ENCODE results near the gene AGR2.

Gene AGR2

DNA sequence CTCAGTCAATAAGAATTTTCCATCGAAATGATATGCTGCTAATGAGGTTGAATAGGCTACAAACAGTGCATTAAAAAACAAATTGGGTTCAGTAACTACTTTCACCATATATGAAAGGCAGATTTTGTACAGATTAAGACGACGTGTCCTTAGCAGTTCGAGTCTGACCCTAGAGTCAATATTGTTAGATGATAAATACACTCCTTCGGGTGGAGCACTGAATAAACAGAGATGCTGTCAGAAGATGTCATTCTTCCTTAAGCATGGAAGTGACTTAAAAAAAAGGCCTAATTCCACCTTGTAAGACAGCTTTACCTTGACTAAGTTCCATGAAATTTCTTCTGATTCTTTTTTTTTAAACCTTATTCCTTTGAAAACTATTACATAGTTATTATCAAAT lies 5.8 kb upstream of the AGR2 start:
- no peak overlapping the region for H3K18ac ChIP-seq (ENCODE audit: low read length)
- no peak overlapping the region for H3K4ac ChIP-seq (ENCODE audit: low read length)
- WGBS, 2 donors (ENCODE audit: extremely low coverage in 2 of 2, insufficient read length in 2 of 2, insufficient replicate concordance in 1 of 2): no CpG with 5 or more reads among the region's 5 CpGs
- H3K9ac ChIP-seq (ENCODE audit: low read depth, low read length, poor library complexity): no peak overlapping the region
- H4K8ac ChIP-seq (ENCODE audit: low read depth, low read length): no peak overlapping the region
- no peak overlapping the region for H3K27ac ChIP-seq (replicated peaks; ENCODE audit: low read length)
- no peak overlapping the region for H2BK5ac ChIP-seq (ENCODE audit: low read length)
- no peak overlapping the region for H4K91ac ChIP-seq (ENCODE audit: low read depth, low read length, poor library complexity)
- no peaks in the 10 kb centered on the region for H3K27me3 ChIP-seq (ENCODE audit: control insufficient read depth in 3 of 3, insufficient read depth in 3 of 3, low read depth in 1 of 3, low read length in 3 of 3)
- H3K4me2 ChIP-seq (ENCODE audit: insufficient read depth, low read length, poor library complexity, severe bottlenecking): no peak overlapping the region
- H3K14ac ChIP-seq (ENCODE audit: low read length): no peak overlapping the region
- no peak overlapping the region for H3K4me3 ChIP-seq (ENCODE audit: low read length in 2 of 2)
- no peak overlapping the region for H2AFZ ChIP-seq (ENCODE audit: low read length)
- no peak overlapping the region for H2BK12ac ChIP-seq (ENCODE audit: low read length)
- no peak overlapping the region for H3K23ac ChIP-seq (ENCODE audit: low read depth, low read length, poor library complexity)
- H2BK15ac ChIP-seq (ENCODE audit: low read length): no peak overlapping the region
- DNase-seq (ENCODE audit: low spot score): no peak
- H3K9me3 ChIP-seq (replicated peaks in 1 of 2; ENCODE audit: control insufficient read depth in 2 of 2, insufficient read depth in 1 of 2, low read depth in 1 of 2, low read length in 2 of 2): no peaks in the 10 kb centered on the region
- no peak overlapping the region for H2AK5ac ChIP-seq (ENCODE audit: low read depth, low read length)
- no peaks in the 10 kb centered on the region for H3K36me3 ChIP-seq (replicated peaks in 1 of 2; ENCODE audit: control insufficient read depth in 2 of 2, insufficient read depth in 2 of 2, low read length in 2 of 2)
- no peaks in the 10 kb centered on the region for H3K4me1 ChIP-seq (ENCODE audit: control insufficient read depth in 2 of 2, insufficient read depth in 1 of 2, low read depth in 1 of 2, low read length in 2 of 2)
- no peaks in the 10 kb centered on the region for H3K79me1 ChIP-seq (ENCODE audit: low read depth, low read length)
- H2BK120ac ChIP-seq (ENCODE audit: low read depth, low read length): no peak overlapping the region

DNA sequence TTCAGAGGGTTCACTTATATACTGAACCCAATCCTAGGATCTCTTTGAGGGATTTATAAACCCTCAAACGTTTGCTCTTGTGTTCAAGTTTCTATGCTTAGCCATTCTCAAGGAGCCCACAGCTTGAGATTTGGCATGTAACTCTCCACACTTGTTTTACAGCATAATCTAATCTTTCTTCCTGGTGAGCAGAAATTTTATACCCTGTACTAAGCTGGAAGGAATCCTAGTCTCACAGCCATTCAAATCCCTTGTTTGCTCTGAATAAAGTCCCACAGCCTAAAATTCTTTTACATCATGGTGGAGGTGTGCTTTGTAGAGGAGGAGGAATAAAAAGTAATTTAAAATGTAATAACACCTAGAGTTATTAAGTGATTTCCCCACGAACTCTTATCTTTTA lies 5.3 kb upstream of the AGR2 start:
- Histone ChIP-seq H3K9ac (ENCODE audit: low read depth, low read length, poor library complexity) (no peak overlapping the region), H3K4me1 (ENCODE audit: control insufficient read depth in 2 of 2, insufficient read depth in 1 of 2, low read depth in 1 of 2, low read length in 2 of 2) (no peaks in the 10 kb centered on the region), H3K27ac (replicated peaks; ENCODE audit: low read length) (no peak overlapping the region), H2AK5ac (ENCODE audit: low read depth, low read length) (no peak overlapping the region), H3K23ac (ENCODE audit: low read depth, low read length, poor library complexity) (no peak overlapping the region), H4K8ac (ENCODE audit: low read depth, low read length) (no peak overlapping the region), H2AFZ (ENCODE audit: low read length) (no peak overlapping the region), H3K36me3 (replicated peaks in 1 of 2; ENCODE audit: control insufficient read depth in 2 of 2, insufficient read depth in 2 of 2, low read length in 2 of 2) (no peaks in the 10 kb centered on the region), H3K4me3 (ENCODE audit: low read length in 2 of 2) (no peak overlapping the region), H2BK5ac (ENCODE audit: low read length) (no peak overlapping the region), H3K79me1 (ENCODE audit: low read depth, low read length) (no peaks in the 10 kb centered on the region), H3K4me2 (ENCODE audit: insufficient read depth, low read length, poor library complexity, severe bottlenecking) (no peak overlapping the region), H4K91ac (ENCODE audit: low read depth, low read length, poor library complexity) (no peak overlapping the region), H3K18ac (ENCODE audit: low read length) (no peak overlapping the region), H2BK12ac (ENCODE audit: low read length) (no peak overlapping the region), H3K14ac (ENCODE audit: low read length) (no peak overlapping the region), H3K27me3 (ENCODE audit: control insufficient read depth in 3 of 3, insufficient read depth in 3 of 3, low read depth in 1 of 3, low read length in 3 of 3) (no peaks in the 10 kb centered on the region), H3K4ac (ENCODE audit: low read length) (no peak overlapping the region), H2BK15ac (ENCODE audit: low read length) (no peak overlapping the region), H3K9me3 (replicated peaks in 1 of 2; ENCODE audit: control insufficient read depth in 2 of 2, insufficient read depth in 1 of 2, low read depth in 1 of 2, low read length in 2 of 2) (no peaks in the 10 kb centered on the region), H2BK120ac (ENCODE audit: low read depth, low read length) (no peak overlapping the region)
- DNase-seq (ENCODE audit: low spot score): no peak
- no CpG with 5 or more reads among the region's 2 CpGs for WGBS, 2 donors (ENCODE audit: extremely low coverage in 2 of 2, insufficient read length in 2 of 2, insufficient replicate concordance in 1 of 2)

DNA sequence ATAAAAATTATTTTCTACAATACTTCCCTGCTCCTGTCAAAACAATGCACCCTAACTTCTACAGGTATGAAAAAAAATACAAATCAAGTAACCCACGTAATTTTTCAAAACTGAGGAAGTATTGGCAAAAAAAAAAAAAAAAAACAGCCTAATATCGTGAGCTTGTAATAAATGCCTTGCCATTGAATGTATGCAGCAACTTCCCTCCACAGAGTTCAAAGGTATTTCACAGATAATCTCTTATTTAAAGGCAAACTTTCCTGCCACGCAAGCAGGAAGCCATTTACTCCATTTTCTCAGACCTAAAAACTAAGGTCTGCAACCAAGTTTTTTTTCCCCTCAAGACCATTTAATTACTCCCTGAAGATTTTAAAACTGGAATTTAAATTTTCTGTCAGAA lies 642 bp upstream of the AGR2 start:
- H3K27ac ChIP-seq (replicated peaks; ENCODE audit: low read length): no peak overlapping the region

DNA sequence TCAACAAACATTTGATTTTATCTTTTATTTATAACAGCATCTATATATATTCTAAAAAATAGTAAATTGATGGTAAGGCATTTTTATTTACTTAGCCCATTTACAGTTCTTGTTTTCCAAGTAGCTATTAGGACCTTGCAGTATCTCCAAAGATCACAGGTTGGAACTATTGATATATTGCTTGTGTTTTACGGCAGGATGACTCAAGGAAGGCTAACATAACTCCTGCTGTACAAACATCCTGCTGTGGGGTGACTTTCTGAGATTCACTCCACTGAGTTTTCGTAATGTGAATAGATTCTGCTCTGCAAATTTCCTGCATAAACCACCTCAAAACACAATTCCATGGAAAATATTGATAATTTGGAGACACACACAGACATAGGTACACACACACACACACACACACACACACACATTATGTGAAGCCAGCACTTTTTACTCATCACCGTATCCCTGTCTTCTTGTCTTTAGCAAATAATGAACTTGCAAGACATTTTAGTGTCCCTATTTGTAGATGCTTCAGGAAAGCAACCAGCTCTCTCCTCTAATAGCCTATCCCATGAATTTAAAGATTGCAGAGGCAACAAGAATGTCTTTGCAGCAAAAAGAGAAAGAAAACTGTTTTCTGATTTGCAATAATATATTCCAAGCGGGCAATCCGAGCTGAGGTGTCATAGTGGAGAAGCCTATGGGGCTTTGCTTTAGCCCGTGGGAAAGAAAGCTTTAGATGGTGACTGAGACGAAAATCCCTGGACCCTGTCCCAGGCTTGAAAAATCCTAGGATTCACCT lies 722 bp downstream of the AGR2 start:
- no peaks in the 10 kb centered on the region for H3K27me3 ChIP-seq (ENCODE audit: control insufficient read depth in 3 of 3, insufficient read depth in 3 of 3, low read depth in 1 of 3, low read length in 3 of 3)
- no peak for DNase-seq (ENCODE audit: low spot score)
- no peak overlapping the region for H2BK12ac ChIP-seq (ENCODE audit: low read length)
- H3K23ac ChIP-seq (ENCODE audit: low read depth, low read length, poor library complexity): no peak overlapping the region
- H3K79me1 ChIP-seq (ENCODE audit: low read depth, low read length): no peaks in the 10 kb centered on the region
- no peak overlapping the region for H3K4me3 ChIP-seq (ENCODE audit: low read length in 2 of 2)
- no peak overlapping the region for H3K4me2 ChIP-seq (ENCODE audit: insufficient read depth, low read length, poor library complexity, severe bottlenecking)
- no peak overlapping the region for H3K9ac ChIP-seq (ENCODE audit: low read depth, low read length, poor library complexity)
- no peak overlapping the region for H2AK5ac ChIP-seq (ENCODE audit: low read depth, low read length)
- no peak overlapping the region for H4K8ac ChIP-seq (ENCODE audit: low read depth, low read length)
- no peak overlapping the region for H3K27ac ChIP-seq (replicated peaks; ENCODE audit: low read length)
- no peak overlapping the region for H4K91ac ChIP-seq (ENCODE audit: low read depth, low read length, poor library complexity)
- no peak overlapping the region for H2BK15ac ChIP-seq (ENCODE audit: low read length)
- H3K4me1 ChIP-seq (ENCODE audit: control insufficient read depth in 2 of 2, insufficient read depth in 1 of 2, low read depth in 1 of 2, low read length in 2 of 2): no peaks in the 10 kb centered on the region
- no peak overlapping the region for H3K18ac ChIP-seq (ENCODE audit: low read length)
- peak overlapping the region; percentile 28 for H2AFZ ChIP-seq (ENCODE audit: low read length)
- no peak overlapping the region for H2BK120ac ChIP-seq (ENCODE audit: low read depth, low read length)
- no peaks in the 10 kb centered on the region for H3K36me3 ChIP-seq (replicated peaks in 1 of 2; ENCODE audit: control insufficient read depth in 2 of 2, insufficient read depth in 2 of 2, low read length in 2 of 2)
- H3K14ac ChIP-seq (ENCODE audit: low read length): no peak overlapping the region
- no peaks in the 10 kb centered on the region for H3K9me3 ChIP-seq (replicated peaks in 1 of 2; ENCODE audit: control insufficient read depth in 2 of 2, insufficient read depth in 1 of 2, low read depth in 1 of 2, low read length in 2 of 2)
- no CpG with 5 or more reads among the region's 7 CpGs for WGBS, 2 donors (ENCODE audit: extremely low coverage in 2 of 2, insufficient read length in 2 of 2, insufficient replicate concordance in 1 of 2)
- H3K4ac ChIP-seq (ENCODE audit: low read length): no peak overlapping the region
- H2BK5ac ChIP-seq (ENCODE audit: low read length): no peak overlapping the region

More for the DNA sequence above, 642 bp upstream of the AGR2 start:
- Histone ChIP-seq H3K4me3 (ENCODE audit: low read length in 2 of 2) (no peak overlapping the region), H2BK120ac (ENCODE audit: low read depth, low read length) (no peak overlapping the region), H3K14ac (ENCODE audit: low read length) (no peak overlapping the region), H3K4me2 (ENCODE audit: insufficient read depth, low read length, poor library complexity, severe bottlenecking) (no peak overlapping the region), H4K8ac (ENCODE audit: low read depth, low read length) (no peak overlapping the region), H3K36me3 (replicated peaks in 1 of 2; ENCODE audit: control insufficient read depth in 2 of 2, insufficient read depth in 2 of 2, low read length in 2 of 2) (no peaks in the 10 kb centered on the region), H2BK15ac (ENCODE audit: low read length) (no peak overlapping the region), H3K9ac (ENCODE audit: low read depth, low read length, poor library complexity) (no peak overlapping the region), H2BK5ac (ENCODE audit: low read length) (no peak overlapping the region), H3K18ac (ENCODE audit: low read length) (no peak overlapping the region), H2BK12ac (ENCODE audit: low read length) (no peak overlapping the region), H3K9me3 (replicated peaks in 1 of 2; ENCODE audit: control insufficient read depth in 2 of 2, insufficient read depth in 1 of 2, low read depth in 1 of 2, low read length in 2 of 2) (no peaks in the 10 kb centered on the region), H3K4me1 (ENCODE audit: control insufficient read depth in 2 of 2, insufficient read depth in 1 of 2, low read depth in 1 of 2, low read length in 2 of 2) (no peaks in the 10 kb centered on the region), H2AK5ac (ENCODE audit: low read depth, low read length) (no peak overlapping the region), H4K91ac (ENCODE audit: low read depth, low read length, poor library complexity) (no peak overlapping the region), H3K27me3 (ENCODE audit: control insufficient read depth in 3 of 3, insufficient read depth in 3 of 3, low read depth in 1 of 3, low read length in 3 of 3) (no peaks in the 10 kb centered on the region), H3K79me1 (ENCODE audit: low read depth, low read length) (no peaks in the 10 kb centered on the region), H2AFZ (ENCODE audit: low read length) (no peak overlapping the region), H3K23ac (ENCODE audit: low read depth, low read length, poor library complexity) (no peak overlapping the region), H3K4ac (ENCODE audit: low read length) (no peak overlapping the region)
- DNase-seq (ENCODE audit: low spot score): no peak
- WGBS, 2 donors (ENCODE audit: extremely low coverage in 2 of 2, insufficient read length in 2 of 2, insufficient replicate concordance in 1 of 2): no CpG with 5 or more reads among the region's 3 CpGs

All from neuronal stem cell (in vitro differentiated cells).